ENCODE measurements around the gene CDS2. TPM values are rescaled to one million over a fixed set of nuclear protein-coding genes. Genes with fewer than 3 reads are reported as not detected.

The CDS2 gene
- total and polyA plus RNA-seq, 10 of the 15 experiments (the other 5 are each of a cell fraction or from before 2014, with no cell fraction given), result 11.5 to 94.7 (median 23.1) TPM

DNA sequence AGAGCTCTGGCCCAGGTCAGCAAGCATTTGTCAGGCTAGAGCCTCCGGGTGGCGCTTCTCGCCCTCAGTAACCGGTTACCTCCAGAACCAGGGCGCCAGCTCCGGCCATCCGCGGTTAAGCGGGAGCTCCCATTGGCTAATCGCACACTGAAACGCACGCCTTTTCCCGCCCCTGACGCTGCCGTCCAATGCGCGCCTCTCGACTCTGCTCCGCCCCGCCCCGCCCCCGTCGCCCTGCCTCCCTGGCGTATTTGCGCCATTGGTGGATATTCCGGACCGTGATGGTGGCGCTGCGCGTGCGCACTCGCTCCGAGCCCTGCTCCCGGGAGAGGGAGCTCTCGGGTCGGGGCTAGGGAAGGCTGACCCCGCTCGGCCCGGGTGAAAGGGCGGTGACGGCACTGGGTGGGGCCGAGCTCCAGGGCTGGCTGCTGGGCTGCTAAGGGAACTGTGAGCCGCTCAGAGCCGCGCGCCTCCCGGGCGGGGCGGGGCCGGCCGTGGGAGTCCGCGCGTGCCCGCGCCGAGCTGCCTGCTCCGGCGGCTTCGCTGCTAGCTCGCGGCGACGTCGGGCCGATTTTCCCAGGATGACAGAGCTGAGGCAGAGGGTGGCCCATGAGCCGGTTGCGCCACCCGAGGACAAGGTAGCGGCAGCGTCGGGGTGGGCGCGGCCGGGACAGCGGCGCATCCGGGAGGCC, at the start of gene CDS2 (continued):
- TF ChIP-seq, protein P1, sequence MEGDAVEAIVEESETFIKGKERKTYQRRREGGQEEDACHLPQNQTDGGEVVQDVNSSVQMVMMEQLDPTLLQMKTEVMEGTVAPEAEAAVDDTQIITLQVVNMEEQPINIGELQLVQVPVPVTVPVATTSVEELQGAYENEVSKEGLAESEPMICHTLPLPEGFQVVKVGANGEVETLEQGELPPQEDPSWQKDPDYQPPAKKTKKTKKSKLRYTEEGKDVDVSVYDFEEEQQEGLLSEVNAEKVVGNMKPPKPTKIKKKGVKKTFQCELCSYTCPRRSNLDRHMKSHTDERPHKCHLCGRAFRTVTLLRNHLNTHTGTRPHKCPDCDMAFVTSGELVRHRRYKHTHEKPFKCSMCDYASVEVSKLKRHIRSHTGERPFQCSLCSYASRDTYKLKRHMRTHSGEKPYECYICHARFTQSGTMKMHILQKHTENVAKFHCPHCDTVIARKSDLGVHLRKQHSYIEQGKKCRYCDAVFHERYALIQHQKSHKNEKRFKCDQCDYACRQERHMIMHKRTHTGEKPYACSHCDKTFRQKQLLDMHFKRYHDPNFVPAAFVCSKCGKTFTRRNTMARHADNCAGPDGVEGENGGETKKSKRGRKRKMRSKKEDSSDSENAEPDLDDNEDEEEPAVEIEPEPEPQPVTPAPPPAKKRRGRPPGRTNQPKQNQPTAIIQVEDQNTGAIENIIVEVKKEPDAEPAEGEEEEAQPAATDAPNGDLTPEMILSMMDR (IDR thresholded peaks at IDR 0.05 in 2 of 3, conservative IDR thresholded peaks at IDR 0.05 in 1 of 3; ENCODE audit: control insufficient read depth in 2 of 3, extremely low read depth in 1 of 3, insufficient read depth in 1 of 3, low read depth in 3 of 3, low read length in 3 of 3), result peak; percentile 61 to 80 (median 62); a peak in 5 of 6 replicates
- no peak for TF ChIP-seq MYB (IDR thresholded peaks at IDR 0.05; ENCODE audit: borderline replicate concordance, low read depth, low read length)
- TF ChIP-seq BHLHE40 (IDR thresholded peaks at IDR 0.05; ENCODE audit: borderline replicate concordance in 1 of 2, low read depth in 2 of 2, low read length in 1 of 2), result peak; percentile 63 to 74
- TF ChIP-seq MEF2B (IDR thresholded peaks at IDR 0.05; ENCODE audit: partially characterized antibody, poor library complexity, severe bottlenecking), result no peak
- TF ChIP-seq, protein P2, sequence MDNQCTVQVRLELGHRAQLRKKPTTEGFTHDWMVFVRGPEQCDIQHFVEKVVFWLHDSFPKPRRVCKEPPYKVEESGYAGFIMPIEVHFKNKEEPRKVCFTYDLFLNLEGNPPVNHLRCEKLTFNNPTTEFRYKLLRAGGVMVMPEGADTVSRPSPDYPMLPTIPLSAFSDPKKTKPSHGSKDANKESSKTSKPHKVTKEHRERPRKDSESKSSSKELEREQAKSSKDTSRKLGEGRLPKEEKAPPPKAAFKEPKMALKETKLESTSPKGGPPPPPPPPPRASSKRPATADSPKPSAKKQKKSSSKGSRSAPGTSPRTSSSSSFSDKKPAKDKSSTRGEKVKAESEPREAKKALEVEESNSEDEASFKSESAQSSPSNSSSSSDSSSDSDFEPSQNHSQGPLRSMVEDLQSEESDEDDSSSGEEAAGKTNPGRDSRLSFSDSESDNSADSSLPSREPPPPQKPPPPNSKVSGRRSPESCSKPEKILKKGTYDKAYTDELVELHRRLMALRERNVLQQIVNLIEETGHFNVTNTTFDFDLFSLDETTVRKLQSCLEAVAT (IDR thresholded peaks at IDR 0.05), result no peak
- TF ChIP-seq SUZ12 (IDR thresholded peaks at IDR 0.05; ENCODE audit: unreplicated experiment), result no peak
- peak; percentile 95 for TF ChIP-seq HDGF (IDR thresholded peaks at IDR 0.05)
- TF ChIP-seq NR2C2 (IDR thresholded peaks at IDR 0.05; ENCODE audit: borderline replicate concordance, control insufficient read depth, insufficient read length, low read depth), result no peak
- peak; percentile 75 for TF ChIP-seq NRF1 (conservative IDR thresholded peaks at IDR 0.05; ENCODE audit: low read depth, low read length)
- TF ChIP-seq POLR2A (IDR thresholded peaks at IDR 0.05; ENCODE audit: low read depth, low read length), result peak; percentile 69
- no peak for TF ChIP-seq TARDBP (IDR thresholded peaks at IDR 0.05; ENCODE audit: borderline replicate concordance)
- TF ChIP-seq, protein P3, sequence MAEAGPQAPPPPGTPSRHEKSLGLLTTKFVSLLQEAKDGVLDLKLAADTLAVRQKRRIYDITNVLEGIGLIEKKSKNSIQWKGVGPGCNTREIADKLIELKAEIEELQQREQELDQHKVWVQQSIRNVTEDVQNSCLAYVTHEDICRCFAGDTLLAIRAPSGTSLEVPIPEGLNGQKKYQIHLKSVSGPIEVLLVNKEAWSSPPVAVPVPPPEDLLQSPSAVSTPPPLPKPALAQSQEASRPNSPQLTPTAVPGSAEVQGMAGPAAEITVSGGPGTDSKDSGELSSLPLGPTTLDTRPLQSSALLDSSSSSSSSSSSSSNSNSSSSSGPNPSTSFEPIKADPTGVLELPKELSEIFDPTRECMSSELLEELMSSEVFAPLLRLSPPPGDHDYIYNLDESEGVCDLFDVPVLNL (IDR thresholded peaks at IDR 0.05; ENCODE audit: low read depth, low read length), result 0 out of 2 replicates have a peak, but pooled peaks have one; percentile 64
- TF ChIP-seq EGR1 (IDR thresholded peaks at IDR 0.05; ENCODE audit: borderline replicate concordance in 1 of 2, low read depth in 2 of 2, low read length in 2 of 2), result no peak
- TF ChIP-seq, protein P4, sequence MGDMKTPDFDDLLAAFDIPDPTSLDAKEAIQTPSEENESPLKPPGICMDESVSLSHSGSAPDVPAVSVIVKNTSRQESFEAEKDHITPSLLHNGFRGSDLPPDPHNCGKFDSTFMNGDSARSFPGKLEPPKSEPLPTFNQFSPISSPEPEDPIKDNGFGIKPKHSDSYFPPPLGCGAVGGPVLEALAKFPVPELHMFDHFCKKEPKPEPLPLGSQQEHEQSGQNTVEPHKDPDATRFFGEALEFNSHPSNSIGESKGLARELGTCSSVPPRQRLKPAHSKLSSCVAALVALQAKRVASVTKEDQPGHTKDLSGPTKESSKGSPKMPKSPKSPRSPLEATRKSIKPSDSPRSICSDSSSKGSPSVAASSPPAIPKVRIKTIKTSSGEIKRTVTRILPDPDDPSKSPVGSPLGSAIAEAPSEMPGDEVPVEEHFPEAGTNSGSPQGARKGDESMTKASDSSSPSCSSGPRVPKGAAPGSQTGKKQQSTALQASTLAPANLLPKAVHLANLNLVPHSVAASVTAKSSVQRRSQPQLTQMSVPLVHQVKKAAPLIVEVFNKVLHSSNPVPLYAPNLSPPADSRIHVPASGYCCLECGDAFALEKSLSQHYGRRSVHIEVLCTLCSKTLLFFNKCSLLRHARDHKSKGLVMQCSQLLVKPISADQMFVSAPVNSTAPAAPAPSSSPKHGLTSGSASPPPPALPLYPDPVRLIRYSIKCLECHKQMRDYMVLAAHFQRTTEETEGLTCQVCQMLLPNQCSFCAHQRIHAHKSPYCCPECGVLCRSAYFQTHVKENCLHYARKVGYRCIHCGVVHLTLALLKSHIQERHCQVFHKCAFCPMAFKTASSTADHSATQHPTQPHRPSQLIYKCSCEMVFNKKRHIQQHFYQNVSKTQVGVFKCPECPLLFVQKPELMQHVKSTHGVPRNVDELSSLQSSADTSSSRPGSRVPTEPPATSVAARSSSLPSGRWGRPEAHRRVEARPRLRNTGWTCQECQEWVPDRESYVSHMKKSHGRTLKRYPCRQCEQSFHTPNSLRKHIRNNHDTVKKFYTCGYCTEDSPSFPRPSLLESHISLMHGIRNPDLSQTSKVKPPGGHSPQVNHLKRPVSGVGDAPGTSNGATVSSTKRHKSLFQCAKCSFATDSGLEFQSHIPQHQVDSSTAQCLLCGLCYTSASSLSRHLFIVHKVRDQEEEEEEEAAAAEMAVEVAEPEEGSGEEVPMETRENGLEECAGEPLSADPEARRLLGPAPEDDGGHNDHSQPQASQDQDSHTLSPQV (IDR thresholded peaks at IDR 0.05), result 0 out of 2 replicates have a peak, but pooled peaks have one; percentile 33
- TF ChIP-seq, protein P5, sequence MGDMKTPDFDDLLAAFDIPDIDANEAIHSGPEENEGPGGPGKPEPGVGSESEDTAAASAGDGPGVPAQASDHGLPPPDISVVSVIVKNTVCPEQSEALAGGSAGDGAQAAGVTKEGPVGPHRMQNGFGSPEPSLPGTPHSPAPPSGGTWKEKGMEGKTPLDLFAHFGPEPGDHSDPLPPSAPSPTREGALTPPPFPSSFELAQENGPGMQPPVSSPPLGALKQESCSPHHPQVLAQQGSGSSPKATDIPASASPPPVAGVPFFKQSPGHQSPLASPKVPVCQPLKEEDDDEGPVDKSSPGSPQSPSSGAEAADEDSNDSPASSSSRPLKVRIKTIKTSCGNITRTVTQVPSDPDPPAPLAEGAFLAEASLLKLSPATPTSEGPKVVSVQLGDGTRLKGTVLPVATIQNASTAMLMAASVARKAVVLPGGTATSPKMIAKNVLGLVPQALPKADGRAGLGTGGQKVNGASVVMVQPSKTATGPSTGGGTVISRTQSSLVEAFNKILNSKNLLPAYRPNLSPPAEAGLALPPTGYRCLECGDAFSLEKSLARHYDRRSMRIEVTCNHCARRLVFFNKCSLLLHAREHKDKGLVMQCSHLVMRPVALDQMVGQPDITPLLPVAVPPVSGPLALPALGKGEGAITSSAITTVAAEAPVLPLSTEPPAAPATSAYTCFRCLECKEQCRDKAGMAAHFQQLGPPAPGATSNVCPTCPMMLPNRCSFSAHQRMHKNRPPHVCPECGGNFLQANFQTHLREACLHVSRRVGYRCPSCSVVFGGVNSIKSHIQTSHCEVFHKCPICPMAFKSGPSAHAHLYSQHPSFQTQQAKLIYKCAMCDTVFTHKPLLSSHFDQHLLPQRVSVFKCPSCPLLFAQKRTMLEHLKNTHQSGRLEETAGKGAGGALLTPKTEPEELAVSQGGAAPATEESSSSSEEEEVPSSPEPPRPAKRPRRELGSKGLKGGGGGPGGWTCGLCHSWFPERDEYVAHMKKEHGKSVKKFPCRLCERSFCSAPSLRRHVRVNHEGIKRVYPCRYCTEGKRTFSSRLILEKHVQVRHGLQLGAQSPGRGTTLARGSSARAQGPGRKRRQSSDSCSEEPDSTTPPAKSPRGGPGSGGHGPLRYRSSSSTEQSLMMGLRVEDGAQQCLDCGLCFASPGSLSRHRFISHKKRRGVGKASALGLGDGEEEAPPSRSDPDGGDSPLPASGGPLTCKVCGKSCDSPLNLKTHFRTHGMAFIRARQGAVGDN (IDR thresholded peaks at IDR 0.05), result no peak; the same call in none of the 2 replicates

Measured in GM12878 (cell line).